ENCODE results near the gene MAGEB4. TPM values are rescaled to one million over a fixed set of nuclear protein-coding genes. Genes with fewer than 3 reads are reported as not detected.
A peak's percentile ranks its signal among the peaks of the same experiment; 100 is the strongest.

The MAGEB4 gene
- total and polyA plus RNA-seq, 12 donors, result not detected

DNA sequence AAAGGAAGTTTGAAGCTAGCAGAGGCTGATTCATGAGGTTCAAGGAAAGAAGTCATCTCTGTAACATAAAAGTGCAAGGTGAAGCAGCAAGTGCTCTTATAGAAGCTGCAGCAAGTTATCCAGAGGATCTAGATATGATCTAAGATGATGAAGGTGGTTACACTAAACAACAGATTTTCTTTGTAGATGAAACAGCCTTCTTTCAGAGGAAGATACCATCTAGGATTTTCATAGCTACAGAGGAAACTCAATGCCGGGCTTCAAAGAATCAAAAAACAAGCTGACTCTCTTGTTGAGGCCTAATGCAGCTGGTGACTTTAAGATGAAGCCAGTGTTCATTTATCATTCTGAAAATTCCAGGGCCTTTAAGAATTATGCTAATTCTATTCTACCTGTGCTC lies 38.6 kb downstream of the MAGEB4 start:
- Histone ChIP-seq H3K4me3 (no peak overlapping the region), H3K27me3 (no peaks in the 10 kb centered on the region), H3K27ac (no peak overlapping the region), H3K4me1 (replicated peaks in 1 of 2) (peaks cover 7% of the 10 kb centered on the region in 2 donors), H3K36me3 (replicated peaks in 1 of 2) (no peaks in the 10 kb centered on the region), H3K9me3 (replicated peaks in 1 of 3) (no peaks in the 10 kb centered on the region)
- TF ChIP-seq, protein P1, sequence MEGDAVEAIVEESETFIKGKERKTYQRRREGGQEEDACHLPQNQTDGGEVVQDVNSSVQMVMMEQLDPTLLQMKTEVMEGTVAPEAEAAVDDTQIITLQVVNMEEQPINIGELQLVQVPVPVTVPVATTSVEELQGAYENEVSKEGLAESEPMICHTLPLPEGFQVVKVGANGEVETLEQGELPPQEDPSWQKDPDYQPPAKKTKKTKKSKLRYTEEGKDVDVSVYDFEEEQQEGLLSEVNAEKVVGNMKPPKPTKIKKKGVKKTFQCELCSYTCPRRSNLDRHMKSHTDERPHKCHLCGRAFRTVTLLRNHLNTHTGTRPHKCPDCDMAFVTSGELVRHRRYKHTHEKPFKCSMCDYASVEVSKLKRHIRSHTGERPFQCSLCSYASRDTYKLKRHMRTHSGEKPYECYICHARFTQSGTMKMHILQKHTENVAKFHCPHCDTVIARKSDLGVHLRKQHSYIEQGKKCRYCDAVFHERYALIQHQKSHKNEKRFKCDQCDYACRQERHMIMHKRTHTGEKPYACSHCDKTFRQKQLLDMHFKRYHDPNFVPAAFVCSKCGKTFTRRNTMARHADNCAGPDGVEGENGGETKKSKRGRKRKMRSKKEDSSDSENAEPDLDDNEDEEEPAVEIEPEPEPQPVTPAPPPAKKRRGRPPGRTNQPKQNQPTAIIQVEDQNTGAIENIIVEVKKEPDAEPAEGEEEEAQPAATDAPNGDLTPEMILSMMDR (IDR thresholded peaks at IDR 0.05), result no peak
- no peak for TF ChIP-seq POLR2A (IDR thresholded peaks at IDR 0.05)
- 65 to 92% (median 79%) methylated on average over 1 of the region's 1 CpG for WGBS, 4 donors
- DNase-seq, result no peak
- intact Hi-C loops (cut with DNase I), result no loop called here

DNA sequence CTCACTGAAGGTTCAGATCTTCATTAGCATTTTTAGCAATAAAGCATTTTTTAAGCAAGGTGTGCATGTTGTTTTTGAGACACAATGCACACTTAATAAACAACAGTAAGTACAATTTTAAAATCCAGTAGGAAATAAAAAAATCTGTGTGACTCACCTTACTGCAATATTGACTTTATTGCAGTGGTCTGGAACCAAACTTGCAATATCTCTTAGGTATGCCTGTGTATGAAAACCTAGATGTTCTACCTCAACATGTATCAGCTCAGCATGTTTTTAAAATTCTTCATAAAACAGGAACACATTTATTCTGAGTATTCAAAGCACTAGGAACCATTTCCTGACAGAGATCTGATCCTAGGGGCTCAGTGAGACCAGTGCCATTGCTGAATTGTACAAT lies 40.7 kb downstream of the MAGEB4 start:
- intact Hi-C loops (cut with DNase I), result no loop called here
- no peak for DNase-seq
- Histone ChIP-seq H3K4me3 (no peak overlapping the region), H3K36me3 (replicated peaks in 1 of 2) (no peaks in the 10 kb centered on the region), H3K9me3 (replicated peaks in 1 of 3) (no peaks in the 10 kb centered on the region), H3K27ac (no peak overlapping the region), H3K27me3 (no peaks in the 10 kb centered on the region), H3K4me1 (replicated peaks in 1 of 2) (peaks cover 7% of the 10 kb centered on the region in 2 donors)
- TF ChIP-seq POLR2A (IDR thresholded peaks at IDR 0.05), result no peak
- TF ChIP-seq, protein P1 (IDR thresholded peaks at IDR 0.05), result no peak

DNA sequence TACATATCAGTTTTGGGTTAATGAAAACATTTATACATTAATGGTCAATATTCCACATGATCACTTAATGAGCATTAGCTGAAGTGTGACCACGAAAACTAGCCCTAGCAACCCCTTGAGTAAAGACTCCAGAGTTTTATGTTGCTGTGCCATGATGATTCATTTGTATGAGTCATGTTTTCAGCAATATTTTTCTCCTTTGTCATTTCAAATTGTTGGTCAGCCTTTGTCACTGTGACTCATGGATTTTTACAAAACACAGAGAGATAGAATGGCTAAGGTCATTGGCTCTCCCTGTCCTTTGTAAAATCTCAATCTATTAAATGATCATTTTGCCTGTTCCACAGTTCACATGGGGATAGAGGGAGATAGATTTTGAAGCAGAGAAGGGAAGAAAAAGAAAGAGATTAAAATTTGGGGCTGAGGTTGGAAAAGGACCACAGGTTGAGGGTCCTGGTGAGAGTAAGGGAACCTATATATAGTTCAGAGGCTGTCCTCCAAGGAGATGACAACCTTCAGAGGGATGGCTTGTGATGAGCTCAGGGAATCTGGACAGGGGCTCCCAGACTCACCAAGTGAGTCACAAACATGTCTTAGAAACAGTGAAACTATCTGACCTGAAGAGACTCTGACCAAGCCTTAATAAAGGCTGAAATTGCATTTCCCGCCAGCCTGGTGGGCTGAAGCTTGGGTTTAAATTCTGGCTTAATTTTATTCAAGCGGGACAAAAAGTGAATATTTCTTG lies 41.8 kb downstream of the MAGEB4 start:
- H3K27ac ChIP-seq, result peak overlapping the region; percentile 30 to 77 (median 74)
- H3K9me3 ChIP-seq (replicated peaks in 1 of 3), result no peaks in the 10 kb centered on the region
- H3K27me3 ChIP-seq, result no peaks in the 10 kb centered on the region
- H3K36me3 ChIP-seq (replicated peaks in 1 of 2), result no peaks in the 10 kb centered on the region
- peaks cover 7% of the 10 kb centered on the region in 2 donors for H3K4me1 ChIP-seq (replicated peaks in 1 of 2)
- intact Hi-C loops (cut with DNase I), result no loop called here
- H3K4me3 ChIP-seq, result no peak overlapping the region
- WGBS, 4 donors, result 52 to 68% (median 58%) methylated on average over 3 of the region's 3 CpGs
- peak; percentile 26 to 64 (median 41) for DNase-seq
- TF ChIP-seq, protein P1 (IDR thresholded peaks at IDR 0.05), result no peak
- TF ChIP-seq POLR2A (IDR thresholded peaks at IDR 0.05), result peak in 1 of 2 donors; percentile 23

Other genes starting within 250 kb of the MAGEB4 start
- gene MAGEB2, start 26.4 kb upstream of the MAGEB4 start, total RNA-seq, result under 1 TPM in 2 of 9 donors, not detected in 7; 0.14 to 0.19 TPM
- gene MAGEB2, start 26.4 kb upstream of the MAGEB4 start, polyA plus RNA-seq, result not detected
- gene MAGEB3, start 11.3 kb upstream of the MAGEB4 start, total RNA-seq, result under 1 TPM in 1 of 9 donors, not detected in 8; 0.71 TPM
- gene MAGEB3, start 11.3 kb upstream of the MAGEB4 start, polyA plus RNA-seq, result under 1 TPM in 1 of 3 donors, not detected in 2; 0.03 TPM
- not detected for gene MAGEB1, start 5.1 kb downstream of the MAGEB4 start, total RNA-seq
- not detected for gene MAGEB1, start 5.1 kb downstream of the MAGEB4 start, polyA plus RNA-seq
- gene NR0B1, start 67.4 kb downstream of the MAGEB4 start, total RNA-seq, result 10 to 100 TPM in 8 of 9 donors, 1 to 10 TPM in 1; 5.4 to 77.4 (median 45.1) TPM
- gene NR0B1, start 67.4 kb downstream of the MAGEB4 start, polyA plus RNA-seq, result 10 to 100 TPM; 13.1 to 36.5 (median 29.1) TPM